ENCODE data around the gene MPC1L.
"Not testable (repeated sequence)": the region's sequence is repeated elsewhere in the genome, so short reads cannot be mapped to it uniquely, and the experiment has no call there.

The MPC1L gene

GRCh38 chrX:40579900-40580536 is 43.2 kb upstream of the MPC1L start:
- no peak for DNase-seq
- H3K27ac ChIP-seq: peak overlapping the region; percentile 74
- H3K4me3 ChIP-seq (ENCODE audit: low read depth, low read length): peak overlapping the region; percentile 95

GRCh38 chrX:40580537-40581335 is 42.5 kb upstream of the MPC1L start, which contains the start of gene ATP6AP2:
Gene ATP6AP2, plus strand, starts transcription at chrX:40580970. Its CDS starts 96 bp downstream, at chrX:40581066.
- H3K4me3 ChIP-seq (ENCODE audit: low read depth, low read length): peak within 1 kb of the TSS; percentile 95
- H3K36me3 ChIP-seq: no peaks in the 10 kb centered on the region
- TF ChIP-seq, protein P1, sequence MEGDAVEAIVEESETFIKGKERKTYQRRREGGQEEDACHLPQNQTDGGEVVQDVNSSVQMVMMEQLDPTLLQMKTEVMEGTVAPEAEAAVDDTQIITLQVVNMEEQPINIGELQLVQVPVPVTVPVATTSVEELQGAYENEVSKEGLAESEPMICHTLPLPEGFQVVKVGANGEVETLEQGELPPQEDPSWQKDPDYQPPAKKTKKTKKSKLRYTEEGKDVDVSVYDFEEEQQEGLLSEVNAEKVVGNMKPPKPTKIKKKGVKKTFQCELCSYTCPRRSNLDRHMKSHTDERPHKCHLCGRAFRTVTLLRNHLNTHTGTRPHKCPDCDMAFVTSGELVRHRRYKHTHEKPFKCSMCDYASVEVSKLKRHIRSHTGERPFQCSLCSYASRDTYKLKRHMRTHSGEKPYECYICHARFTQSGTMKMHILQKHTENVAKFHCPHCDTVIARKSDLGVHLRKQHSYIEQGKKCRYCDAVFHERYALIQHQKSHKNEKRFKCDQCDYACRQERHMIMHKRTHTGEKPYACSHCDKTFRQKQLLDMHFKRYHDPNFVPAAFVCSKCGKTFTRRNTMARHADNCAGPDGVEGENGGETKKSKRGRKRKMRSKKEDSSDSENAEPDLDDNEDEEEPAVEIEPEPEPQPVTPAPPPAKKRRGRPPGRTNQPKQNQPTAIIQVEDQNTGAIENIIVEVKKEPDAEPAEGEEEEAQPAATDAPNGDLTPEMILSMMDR (IDR thresholded peaks at IDR 0.05; ENCODE audit: low read depth, low read length): no peak
- no peaks in the 10 kb centered on the region for H3K9me3 ChIP-seq (ENCODE audit: severe bottlenecking)
- no peaks in the 10 kb centered on the region for H3K27me3 ChIP-seq (ENCODE audit: insufficient read depth, low read depth, severe bottlenecking)
- peak; percentile 97 for DNase-seq
- peak within 1 kb of the TSS; percentile 74 for H3K27ac ChIP-seq

More at GRCh38 chrX:40579900-40580536, 43.2 kb upstream of the MPC1L start:
- H3K36me3 ChIP-seq: no peaks in the 10 kb centered on the region
- no peaks in the 10 kb centered on the region for H3K9me3 ChIP-seq (ENCODE audit: severe bottlenecking)
- TF ChIP-seq, protein P1 (IDR thresholded peaks at IDR 0.05; ENCODE audit: low read depth, low read length): no peak
- H3K27me3 ChIP-seq (ENCODE audit: insufficient read depth, low read depth, severe bottlenecking): no peaks in the 10 kb centered on the region

GRCh38 chrX:40581336-40581920 is 41.8 kb upstream of the MPC1L start:
- no peak for DNase-seq
- peak overlapping the region; percentile 95 for H3K4me3 ChIP-seq (ENCODE audit: low read depth, low read length)
- H3K9me3 ChIP-seq (ENCODE audit: severe bottlenecking): no peaks in the 10 kb centered on the region
- H3K27me3 ChIP-seq (ENCODE audit: insufficient read depth, low read depth, severe bottlenecking): no peaks in the 10 kb centered on the region
- peak overlapping the region; percentile 67 for H3K27ac ChIP-seq
- TF ChIP-seq, protein P1 (IDR thresholded peaks at IDR 0.05; ENCODE audit: low read depth, low read length): no peak
- H3K36me3 ChIP-seq: no peaks in the 10 kb centered on the region

GRCh38 chrX:40582178-40582577 is 41.0 kb upstream of the MPC1L start:
- DNase-seq; H3K36me3 ChIP-seq; H3K27me3 ChIP-seq (ENCODE audit: insufficient read depth, low read depth, severe bottlenecking); H3K27ac ChIP-seq; H3K4me3 ChIP-seq (ENCODE audit: low read depth, low read length); H3K9me3 ChIP-seq (ENCODE audit: severe bottlenecking): not testable (repeated sequence)

DNA sequence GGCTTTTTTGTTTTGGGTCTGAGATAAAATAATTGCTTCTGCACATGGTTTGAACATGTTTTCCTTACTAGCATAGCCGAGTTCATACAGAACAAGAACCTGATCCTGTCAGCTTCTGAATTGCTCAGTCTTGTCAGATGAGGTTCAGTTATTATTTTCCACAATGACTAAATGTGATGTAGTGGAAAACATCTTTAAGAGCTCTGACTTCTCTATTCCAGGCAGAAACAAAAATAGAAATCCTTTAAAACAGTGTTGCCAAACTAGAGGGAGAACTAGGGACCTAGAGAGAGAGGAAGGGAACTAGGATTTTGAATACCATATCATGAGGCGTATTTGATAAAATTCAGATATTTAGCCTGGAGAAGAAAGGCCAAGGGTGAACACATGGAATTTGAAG is 40.4 kb upstream of the MPC1L start:
- H3K27ac ChIP-seq: no peak overlapping the region
- no peak for DNase-seq
- H3K9me3 ChIP-seq (ENCODE audit: severe bottlenecking): no peaks in the 10 kb centered on the region
- H3K27me3 ChIP-seq (ENCODE audit: insufficient read depth, low read depth, severe bottlenecking): no peaks in the 10 kb centered on the region
- no peaks in the 10 kb centered on the region for H3K36me3 ChIP-seq
- no peak overlapping the region for H3K4me3 ChIP-seq (ENCODE audit: low read depth, low read length)
- TF ChIP-seq, protein P1 (IDR thresholded peaks at IDR 0.05; ENCODE audit: low read depth, low read length): no peak

- not testable (repeated sequence) for H3K27ac ChIP-seq; DNase-seq; H3K9me3 ChIP-seq (ENCODE audit: severe bottlenecking); H3K4me3 ChIP-seq (ENCODE audit: low read depth, low read length); H3K27me3 ChIP-seq (ENCODE audit: insufficient read depth, low read depth, severe bottlenecking)
- H3K36me3 ChIP-seq: peaks cover 18% of the 10 kb centered on the region
Observed at GRCh38 chrX:40587623-40588022, 35.6 kb upstream of the MPC1L start.

GRCh38 chrX:40589616-40590321 is 33.5 kb upstream of the MPC1L start:
- H3K36me3 ChIP-seq: peaks cover 27% of the 10 kb centered on the region
- H3K4me3 ChIP-seq (ENCODE audit: low read depth, low read length); H3K9me3 ChIP-seq (ENCODE audit: severe bottlenecking); H3K27me3 ChIP-seq (ENCODE audit: insufficient read depth, low read depth, severe bottlenecking); H3K27ac ChIP-seq; DNase-seq: not testable (repeated sequence)

Data from WERI-Rb-1 (cell line).